H1 (cell line): ENCODE data around the gene MMP21.

Experiments
- ATF3 ChIP-seq: IDR thresholded peaks from 2 replicates; pipeline ENCODE4 v1.6.1; 2011; ENCODE audit warnings: low read depth, mild to moderate bottlenecking, low read length; ENCODE audit not compliant: insufficient read depth
- CHD2 ChIP-seq: IDR thresholded peaks from 2 replicates; pipeline ENCODE4 v1.6.1; 2012; ENCODE audit warnings: low read length, improper control_type of control experiment
- E2F6 ChIP-seq: IDR thresholded peaks from 2 replicates; pipeline ENCODE4 v1.6.1; 2012; ENCODE audit warnings: inconsistent platforms
- EP300 ChIP-seq, 2 experiments: IDR thresholded peaks; 1 replicate in 1 of 2; 2 replicates in 1 of 2; pipeline ENCODE4 v1.6.1; 2011 to 2012; ENCODE audit warnings: low read depth in 2 of 2, low read length in 2 of 2, mild to moderate bottlenecking in 2 of 2, borderline replicate concordance in 1 of 2, inconsistent platforms in 1 of 2, moderate library complexity in 1 of 2
- EZH2 ChIP-seq: fragments of 200-600 bp; sonication (generic); IDR thresholded peaks from 2 replicates; pipeline ENCODE4 v1.7.1; 2012; ENCODE audit warnings: low read depth, mild to moderate bottlenecking, moderate library complexity, low read length, inconsistent platforms; ENCODE audit not compliant: severe bottlenecking
- GABPA ChIP-seq: IDR thresholded peaks from 2 replicates; pipeline ENCODE4 v1.6.1; 2011; ENCODE audit warnings: mild to moderate bottlenecking, low read length, moderate library complexity, borderline replicate concordance; ENCODE audit not compliant: insufficient read depth
- POLR2A ChIP-seq, 2 experiments: IDR thresholded peaks; 1 replicate in 1 of 2; 2 replicates in 1 of 2; pipeline ENCODE4 v1.6.1; 2011; ENCODE audit warnings: low read depth in 2 of 2, low read length in 2 of 2, mild to moderate bottlenecking in 2 of 2; ENCODE audit errors: control extremely low read depth in 1 of 2
- POLR2AphosphoS5 ChIP-seq: IDR thresholded peaks from 2 replicates; pipeline ENCODE4 v1.6.1; 2011; ENCODE audit warnings: low read depth, low read length
- RFX5 ChIP-seq: IDR thresholded peaks from 2 replicates; pipeline ENCODE4 v1.6.1; 2011; ENCODE audit warnings: low read depth, low read length, improper control_type of control experiment, borderline replicate concordance
- SIX5 ChIP-seq: IDR thresholded peaks from 2 replicates; pipeline ENCODE4 v1.6.1; 2011; ENCODE audit warnings: mild to moderate bottlenecking, low read depth, low read length
- SP2 ChIP-seq: IDR thresholded peaks from 2 replicates; pipeline ENCODE4 v1.6.1; 2012; ENCODE audit warnings: mild to moderate bottlenecking, low read length, inconsistent platforms
- SUZ12 ChIP-seq: fragments of 200-600 bp; sonication (generic); IDR thresholded peaks from 2 replicates; pipeline ENCODE4 v1.6.1; 2012; ENCODE audit warnings: mild to moderate bottlenecking, inconsistent platforms, low read length, moderate library complexity, mixed read lengths
- ZNF274 ChIP-seq: IDR thresholded peaks from 2 replicates; pipeline ENCODE4 v1.7.0; 2012; ENCODE audit warnings: low read length, borderline replicate concordance; ENCODE audit errors: extremely low read depth
- TF ChIP-seq, protein P1 (sequence below), 3 experiments: IDR thresholded peaks; 1 replicate in 2 of 3; 2 replicates in 1 of 3; pipeline versions ENCODE4 v1.5.1 to v1.6.1; 2011; ENCODE audit warnings: low read length in 3 of 3, mild to moderate bottlenecking in 3 of 3, inconsistent platforms in 2 of 3, low read depth in 1 of 3, moderate library complexity in 1 of 3; ENCODE audit not compliant: insufficient read depth in 1 of 3; ENCODE audit errors: control extremely low read depth in 1 of 3

GRCh38 chr10:125770844-125771243 lies 4.8 kb downstream of the MMP21 start:
- TF ChIP-seq POLR2AphosphoS5 (no peak), SIX5 (no peak), POLR2A (IDR thresholded peaks at IDR 0.05; ENCODE audit: control extremely low read depth in 1 of 2, low read depth in 2 of 2, low read length in 2 of 2) (no peak), CHD2 (no peak), E2F6 (no peak), SP2 (no peak), GABPA (no peak), ATF3 (no peak), ZNF274 (no peak), EP300 (IDR thresholded peaks at IDR 0.05; ENCODE audit: borderline replicate concordance in 1 of 2, low read depth in 2 of 2, low read length in 2 of 2) (no peak), SUZ12 (no peak), RFX5 (no peak), EZH2 (no peak)
- TF ChIP-seq, protein P1, sequence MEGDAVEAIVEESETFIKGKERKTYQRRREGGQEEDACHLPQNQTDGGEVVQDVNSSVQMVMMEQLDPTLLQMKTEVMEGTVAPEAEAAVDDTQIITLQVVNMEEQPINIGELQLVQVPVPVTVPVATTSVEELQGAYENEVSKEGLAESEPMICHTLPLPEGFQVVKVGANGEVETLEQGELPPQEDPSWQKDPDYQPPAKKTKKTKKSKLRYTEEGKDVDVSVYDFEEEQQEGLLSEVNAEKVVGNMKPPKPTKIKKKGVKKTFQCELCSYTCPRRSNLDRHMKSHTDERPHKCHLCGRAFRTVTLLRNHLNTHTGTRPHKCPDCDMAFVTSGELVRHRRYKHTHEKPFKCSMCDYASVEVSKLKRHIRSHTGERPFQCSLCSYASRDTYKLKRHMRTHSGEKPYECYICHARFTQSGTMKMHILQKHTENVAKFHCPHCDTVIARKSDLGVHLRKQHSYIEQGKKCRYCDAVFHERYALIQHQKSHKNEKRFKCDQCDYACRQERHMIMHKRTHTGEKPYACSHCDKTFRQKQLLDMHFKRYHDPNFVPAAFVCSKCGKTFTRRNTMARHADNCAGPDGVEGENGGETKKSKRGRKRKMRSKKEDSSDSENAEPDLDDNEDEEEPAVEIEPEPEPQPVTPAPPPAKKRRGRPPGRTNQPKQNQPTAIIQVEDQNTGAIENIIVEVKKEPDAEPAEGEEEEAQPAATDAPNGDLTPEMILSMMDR (IDR thresholded peaks at IDR 0.05; ENCODE audit: control extremely low read depth in 1 of 3, insufficient read depth in 1 of 3, low read depth in 1 of 3, low read length in 3 of 3), result no peak
